Activated CD8-positive, alpha-beta T cell treated with anti-CD3 and anti-CD28 coated beads, Interleukin-2, amount 10 ng/mL, durations not matched to agents 7 days and 5 days (primary cell): Measurements from ENCODE around the gene ZNF574. TPM values are rescaled to one million over a fixed set of nuclear protein-coding genes. Genes with fewer than 3 reads are reported as not detected.

Experiments
- ATAC-seq: fragments of 150-1000 bp; cut with Tn5 transposase; one replicate; pipeline ENCODE4 v1.10.0; 2021; ENCODE audit warnings: moderate library complexity
- CTCF ChIA-PET: fragments of 350-600 bp; sonication (Branson Sonifier 250); formaldehyde crosslinking; loops from one replicate; lab custom pipeline; 2021; ENCODE audit warnings: antibody characterized with exemption; lab: Charles Lee
- POLR2A ChIA-PET: fragments of 350-600 bp; sonication (Branson Sonifier 250); formaldehyde crosslinking; loops from one replicate; lab custom pipeline; 2021; ENCODE audit warnings: antibody characterized with exemption; lab: Charles Lee
- DNase-seq: peaks from one replicate; pipeline ENCODE4 v3.0.0-alpha.2; 2020
- H3K27ac Mint-ChIP-seq: one replicate; pipeline ENCODE4 v1.8.0; 2021; ENCODE audit warnings: mild to moderate bottlenecking, mixed read lengths
- H3K27me3 Mint-ChIP-seq: one replicate; pipeline ENCODE4 v1.8.0; 2021; ENCODE audit warnings: low read depth, mixed read lengths
- H3K36me3 Mint-ChIP-seq: one replicate; pipeline ENCODE4 v1.8.0; 2021; ENCODE audit warnings: low read depth, mixed read lengths
- H3K4me1 Mint-ChIP-seq: one replicate; pipeline ENCODE4 v1.8.0; 2021; ENCODE audit warnings: low read depth, mixed read lengths
- H3K4me3 Mint-ChIP-seq: one replicate; pipeline ENCODE4 v1.8.0; 2021; ENCODE audit warnings: mild to moderate bottlenecking, mixed read lengths
- H3K9me3 Mint-ChIP-seq: one replicate; pipeline ENCODE4 v1.8.0; 2022; ENCODE audit warnings: mixed read lengths; ENCODE audit not compliant: insufficient read depth
- total RNA-seq, 2 experiments: library from RNA; stranded (reverse); gene quantifications; one replicate each; pipeline ENCODE4 v1.2.3, GENCODE V29; 2021

The ZNF574 gene
- total RNA-seq, 2 experiments from 2014 or later = 14.0 to 14.3 TPM

GRCh38 chr19:42121036-42121621 lies 45.2 kb downstream of the ZNF574 start:
- Mint-ChIP-seq H3K36me3 (peaks cover 20% of the 10 kb centered on the region), H3K4me1 (peaks cover 48% of the 10 kb centered on the region), H3K27me3 (no peaks in the 10 kb centered on the region), H3K9me3 (no peaks in the 10 kb centered on the region), H3K27ac (peak overlapping the region; percentile 92), H3K4me3 (peak overlapping the region; percentile 57)
- ChIA-PET CTCF (interaction anchor here (2.6 to 7.7 kb wide), 4 partner anchors 8 to 317 kb away, joined by 8 to 65 read pairs (median 31); partner anchors contain the start of gene POU2F2), POLR2A (interaction anchor here (1.0 kb wide), 1 partner anchor 14 kb away, joined by 3 read pairs; no protein-coding TSS in a partner anchor)
- ATAC-seq (no peak), DNase-seq (no peak)

GRCh38 chr19:42121656-42122069 lies 45.7 kb downstream of the ZNF574 start:
- no peaks in the 10 kb centered on the region for H3K27me3 Mint-ChIP-seq
- peak; percentile 66 for ATAC-seq
- H3K36me3 Mint-ChIP-seq = peaks cover 20% of the 10 kb centered on the region
- CTCF ChIA-PET = interaction anchor here (1.4 to 7.7 kb wide), 4 partner anchors 8 to 157 kb away, joined by 4 to 65 read pairs (median 31); partner anchors contain the start of gene POU2F2
- peaks cover 53% of the 10 kb centered on the region for H3K4me1 Mint-ChIP-seq
- POLR2A ChIA-PET = interaction anchor here (1.0 kb wide), 1 partner anchor 14 kb away, joined by 3 read pairs; no protein-coding TSS in a partner anchor
- H3K9me3 Mint-ChIP-seq = no peaks in the 10 kb centered on the region
- peak; percentile 70 for DNase-seq
- peak overlapping the region; percentile 92 for H3K27ac Mint-ChIP-seq
- peak overlapping the region; percentile 57 for H3K4me3 Mint-ChIP-seq

GRCh38 chr19:42122691-42123607 lies 47.0 kb downstream of the ZNF574 start:
- H3K27ac Mint-ChIP-seq = peak overlapping the region; percentile 92
- peaks cover 61% of the 10 kb centered on the region for H3K4me1 Mint-ChIP-seq
- peak overlapping the region; percentile 57 for H3K4me3 Mint-ChIP-seq
- POLR2A ChIA-PET = interaction anchor here (0.8 to 1.2 kb wide), 3 partner anchors 9 to 14 kb away, joined by 3 to 4 read pairs (median 3); no protein-coding TSS in a partner anchor
- H3K9me3 Mint-ChIP-seq = no peaks in the 10 kb centered on the region
- peak; percentile 68 for ATAC-seq
- peaks cover 18% of the 10 kb centered on the region for H3K36me3 Mint-ChIP-seq
- CTCF ChIA-PET = interaction anchor here (0.7 to 7.7 kb wide), 15 partner anchors 9 to 1341 kb away, joined by 3 to 65 read pairs (median 5); partner anchors contain the start of gene POU2F2
- no peaks in the 10 kb centered on the region for H3K27me3 Mint-ChIP-seq
- DNase-seq = peak; percentile 62

GRCh38 chr19:42123765-42124164 lies 47.8 kb downstream of the ZNF574 start:
- Mint-ChIP-seq H3K4me1 (peaks cover 63% of the 10 kb centered on the region), H3K27me3 (no peaks in the 10 kb centered on the region), H3K36me3 (peaks cover 15% of the 10 kb centered on the region), H3K27ac (peak overlapping the region; percentile 92), H3K9me3 (no peaks in the 10 kb centered on the region), H3K4me3 (peak overlapping the region; percentile 57)
- no peak for DNase-seq
- CTCF ChIA-PET = interaction anchor here (0.8 to 7.7 kb wide), 15 partner anchors 9 to 1340 kb away, joined by 3 to 65 read pairs (median 5); partner anchors contain the start of gene POU2F2
- POLR2A ChIA-PET = interaction anchor here (1.2 kb wide), 1 partner anchor 8 kb away, joined by 4 read pairs; no protein-coding TSS in a partner anchor
- ATAC-seq = no peak

GRCh38 chr19:42124386-42124901 lies 48.5 kb downstream of the ZNF574 start:
- no peak overlapping the region for H3K27ac Mint-ChIP-seq
- POLR2A ChIA-PET = no interaction called here
- H3K4me1 Mint-ChIP-seq = peaks cover 65% of the 10 kb centered on the region

GRCh38 chr19:42125536-42125935 lies 49.6 kb downstream of the ZNF574 start:
- peaks cover 15% of the 10 kb centered on the region for H3K36me3 Mint-ChIP-seq
- H3K9me3 Mint-ChIP-seq = no peaks in the 10 kb centered on the region
- ChIA-PET CTCF (interaction anchor here (1.1 to 7.7 kb wide), 4 partner anchors 7 to 275 kb away, joined by 3 to 65 read pairs (median 25); partner anchors contain the start of gene POU2F2), POLR2A (no interaction called here)
- DNase-seq (no peak), ATAC-seq (no peak)
- H3K4me3 Mint-ChIP-seq = no peak overlapping the region
- H3K4me1 Mint-ChIP-seq = peaks cover 71% of the 10 kb centered on the region
- no peaks in the 10 kb centered on the region for H3K27me3 Mint-ChIP-seq
- H3K27ac Mint-ChIP-seq = no peak overlapping the region

More at GRCh38 chr19:42124386-42124901, 48.5 kb downstream of the ZNF574 start:
- Mint-ChIP-seq H3K9me3 (no peaks in the 10 kb centered on the region), H3K4me3 (no peak overlapping the region), H3K36me3 (peaks cover 15% of the 10 kb centered on the region), H3K27me3 (no peaks in the 10 kb centered on the region)
- ATAC-seq (no peak), DNase-seq (no peak)
- CTCF ChIA-PET = interaction anchor here (0.8 to 7.7 kb wide), 13 partner anchors 9 to 1339 kb away, joined by 3 to 65 read pairs (median 6); partner anchors contain the start of gene POU2F2

- ATAC-seq (no peak), DNase-seq (no peak)
- H3K4me3 Mint-ChIP-seq = no peak overlapping the region
- H3K27me3 Mint-ChIP-seq = no peaks in the 10 kb centered on the region
- ChIA-PET CTCF (interaction anchor here (0.6 to 1.9 kb wide), 3 partner anchors 18 to 141 kb away, joined by 3 to 11 read pairs (median 3); no protein-coding TSS in a partner anchor), POLR2A (no interaction called here)
- peaks cover 68% of the 10 kb centered on the region for H3K4me1 Mint-ChIP-seq
- H3K9me3 Mint-ChIP-seq = no peaks in the 10 kb centered on the region
- H3K36me3 Mint-ChIP-seq = peaks cover 14% of the 10 kb centered on the region
- H3K27ac Mint-ChIP-seq = no peak overlapping the region
These were observed 50.6 kb downstream of the ZNF574 start for GRCh38 chr19:42126574-42126973.

GRCh38 chr19:42129399-42130253 lies 53.7 kb downstream of the ZNF574 start:
- H3K9me3 Mint-ChIP-seq = no peaks in the 10 kb centered on the region
- POLR2A ChIA-PET = interaction anchor here (0.7 kb wide), 1 partner anchor 152 kb away, joined by 3 read pairs; no protein-coding TSS in a partner anchor
- DNase-seq = no peak
- no peak overlapping the region for H3K4me3 Mint-ChIP-seq
- H3K36me3 Mint-ChIP-seq = peaks cover under 1% of the 10 kb centered on the region
- CTCF ChIA-PET = interaction anchor here (1.0 to 1.2 kb wide), 3 partner anchors 19 to 55 kb away, joined by 3 to 4 read pairs (median 3); no protein-coding TSS in a partner anchor
- H3K27ac Mint-ChIP-seq = peak overlapping the region; percentile 45
- H3K4me1 Mint-ChIP-seq = peaks cover 63% of the 10 kb centered on the region
- H3K27me3 Mint-ChIP-seq = no peaks in the 10 kb centered on the region
- ATAC-seq = no peak

GRCh38 chr19:42130254-42130573 lies 54.2 kb downstream of the ZNF574 start:
- Mint-ChIP-seq H3K27me3 (no peaks in the 10 kb centered on the region), H3K4me1 (peaks cover 66% of the 10 kb centered on the region), H3K4me3 (no peak overlapping the region), H3K9me3 (no peaks in the 10 kb centered on the region), H3K36me3 (no peaks in the 10 kb centered on the region), H3K27ac (no peak overlapping the region)
- POLR2A ChIA-PET = no interaction called here
- CTCF ChIA-PET = interaction anchor here (1.0 to 1.2 kb wide), 3 partner anchors 19 to 55 kb away, joined by 3 to 4 read pairs (median 3); no protein-coding TSS in a partner anchor
- DNase-seq (no peak), ATAC-seq (no peak)
